OCI-LY3 (cell line): Measurements from ENCODE around the gene GNB1.

Experiments
- H2AFZ ChIP-seq: fragments of 200-600, 300-600 bp; shearing (Covaris generic); 2 replicates; pipeline ENCODE4 v1.6.0; 2014; ENCODE audit warnings: antibody characterized with exemption, low read depth, low read length
- H3K27ac ChIP-seq: fragments of 200-600, 300-600 bp; sonication (generic); 2 replicates; pipeline ENCODE4 v1.5.1; 2014; ENCODE audit warnings: mild to moderate bottlenecking, low read length, moderate library complexity, mixed read lengths
- H3K27me3 ChIP-seq: fragments of 200-600, 300-600 bp; sonication (generic); 2 replicates; pipeline ENCODE4 v1.6.1; 2014; ENCODE audit warnings: low read depth, low read length, mixed read lengths
- H3K36me3 ChIP-seq: fragments of 200-600, 300-600 bp; sonication (generic); replicated peaks from 2 replicates; pipeline ENCODE3; 2014; ENCODE audit warnings: low read depth, low read length, mixed read lengths
- H3K4me1 ChIP-seq: fragments of 300-600, 200-600 bp; sonication (generic); 2 replicates; pipeline ENCODE4 v1.6.1; 2014; ENCODE audit warnings: low read length, mixed read lengths
- H3K4me2 ChIP-seq: fragments of 200-600, 300-600 bp; sonication (generic); 2 replicates; pipeline ENCODE4 v1.6.1; 2014; ENCODE audit warnings: low read length, mixed read lengths
- H3K4me3 ChIP-seq: fragments of 300-600, 200-600 bp; sonication (generic); 2 replicates; pipeline ENCODE4 v1.5.1; 2014; ENCODE audit warnings: antibody characterized with exemption, mild to moderate bottlenecking, low read length, moderate library complexity
- H3K79me2 ChIP-seq: fragments of 300-600, 200-600 bp; shearing (Covaris generic); 2 replicates; pipeline ENCODE4 v1.6.1; 2014; ENCODE audit warnings: mild to moderate bottlenecking, low read length, mixed read lengths
- H3K9ac ChIP-seq: fragments of 300-600, 200-600 bp; shearing (Covaris generic); 2 replicates; pipeline ENCODE4 v1.6.0; 2014; ENCODE audit warnings: mild to moderate bottlenecking, low read length, moderate library complexity
- H3K9me3 ChIP-seq: fragments of 200-600, 300-600 bp; shearing (Covaris generic); 2 replicates; pipeline ENCODE4 v1.6.1; 2014; ENCODE audit warnings: low read length, mixed read lengths; ENCODE audit not compliant: insufficient read depth
- H4K20me1 ChIP-seq: fragments of 200-600, 300-600 bp; sonication (generic); 2 replicates; pipeline ENCODE4 v1.6.1; 2016; ENCODE audit warnings: low read length, mixed read lengths; ENCODE audit not compliant: insufficient read depth
- CTCF ChIP-seq: fragments of 200-600, 300-600 bp; sonication (generic); IDR thresholded peaks from 2 replicates; pipeline ENCODE4 v1.5.1; 2014; ENCODE audit warnings: antibody characterized with exemption, low read length, low read depth
- EZH2phosphoT487 ChIP-seq: fragments of 200-600 bp; shearing (Covaris generic); IDR thresholded peaks from 2 replicates; pipeline ENCODE4 v1.6.1; 2018; ENCODE audit warnings: antibody characterized with exemption, mixed run types, low read depth

GNB1 gene

GRCh38 chr1:1921901-1922701, 31.2 kb upstream of the GNB1 start:
- H3K9ac ChIP-seq, result no peak overlapping the region
- no peaks in the 10 kb centered on the region for H4K20me1 ChIP-seq
- no peak overlapping the region for H3K27ac ChIP-seq
- H3K36me3 ChIP-seq, result no peaks in the 10 kb centered on the region
- H3K27me3 ChIP-seq, result no peaks in the 10 kb centered on the region
- no peak overlapping the region for H2AFZ ChIP-seq
- no peaks in the 10 kb centered on the region; the same call in 1 of the 2 replicates for H3K4me1 ChIP-seq
- no peak overlapping the region for H3K4me2 ChIP-seq
- TF ChIP-seq EZH2phosphoT487 (no peak), CTCF (no peak)
- no peak overlapping the region for H3K4me3 ChIP-seq
- H3K79me2 ChIP-seq, result no peaks in the 10 kb centered on the region
- H3K9me3 ChIP-seq, result no peaks in the 10 kb centered on the region

GRCh38 chr1:1921459-1921862, 30.6 kb upstream of the GNB1 start:
- no peak overlapping the region for H3K4me2 ChIP-seq

GRCh38 chr1:1920608-1921458, 29.9 kb upstream of the GNB1 start:
- Histone ChIP-seq H3K9me3 (no peaks in the 10 kb centered on the region), H3K4me1 (no peaks in the 10 kb centered on the region; the same call in 1 of the 2 replicates), H3K9ac (no peak overlapping the region), H3K4me3 (no peak overlapping the region), H3K4me2 (no peak overlapping the region), H4K20me1 (no peaks in the 10 kb centered on the region), H3K27ac (no peak overlapping the region), H2AFZ (no peak overlapping the region), H3K79me2 (no peaks in the 10 kb centered on the region), H3K36me3 (no peaks in the 10 kb centered on the region), H3K27me3 (no peaks in the 10 kb centered on the region)
- TF ChIP-seq CTCF, result no peak
- no peak for TF ChIP-seq EZH2phosphoT487

More at GRCh38 chr1:1921459-1921862, 30.6 kb upstream of the GNB1 start:
- H3K27me3 ChIP-seq, result no peaks in the 10 kb centered on the region
- no peaks in the 10 kb centered on the region for H3K79me2 ChIP-seq
- no peaks in the 10 kb centered on the region for H3K9me3 ChIP-seq
- H3K4me1 ChIP-seq, result no peaks in the 10 kb centered on the region; the same call in 1 of the 2 replicates
- no peak overlapping the region for H2AFZ ChIP-seq
- H4K20me1 ChIP-seq, result no peaks in the 10 kb centered on the region
- no peaks in the 10 kb centered on the region for H3K36me3 ChIP-seq
- H3K27ac ChIP-seq, result no peak overlapping the region
- no peak overlapping the region for H3K4me3 ChIP-seq
- no peak overlapping the region for H3K9ac ChIP-seq
- TF ChIP-seq EZH2phosphoT487, result no peak
- no peak for TF ChIP-seq CTCF

GRCh38 chr1:1920057-1920607, 29.2 kb upstream of the GNB1 start:
- no peak overlapping the region for H2AFZ ChIP-seq
- H3K4me3 ChIP-seq, result peak overlapping the region; percentile 76
- H3K4me2 ChIP-seq, result peak overlapping the region; percentile 76
- no peaks in the 10 kb centered on the region for H3K27me3 ChIP-seq
- H3K36me3 ChIP-seq, result no peaks in the 10 kb centered on the region
- H3K4me1 ChIP-seq, result no peaks in the 10 kb centered on the region; the same call in 1 of the 2 replicates
- no peaks in the 10 kb centered on the region for H3K79me2 ChIP-seq
- no peaks in the 10 kb centered on the region for H4K20me1 ChIP-seq
- peak overlapping the region; percentile 14; the same call in 1 of the 2 replicates for H3K9ac ChIP-seq
- H3K9me3 ChIP-seq, result no peaks in the 10 kb centered on the region
- TF ChIP-seq EZH2phosphoT487 (no peak), CTCF (no peak)
- no peak overlapping the region for H3K27ac ChIP-seq
